Ovary (tissue), 3 donors: ENCODE data around the gene RNF111.

Source experiments
- CTCF ChIP-seq, 3 donors: fragments of 450-650 bp in 2 of 3; fragments of 200-600 bp in 1 of 3; IDR thresholded peaks; one replicate each; pipeline versions ENCODE4 v1.5.1 to v1.8.0; 2016 to 2022; ENCODE audit warnings: antibody characterized with exemption in 3 of 3, mild to moderate bottlenecking in 1 of 3
- POLR2A ChIP-seq: fragments of 450-650 bp; IDR thresholded peaks from one replicate; pipeline ENCODE4 v1.6.1; 2017; ENCODE audit warnings: antibody characterized with exemption, mild to moderate bottlenecking, moderate library complexity
- donor health status: DM: no; HTN: no; CAD: no.

- TF ChIP-seq CTCF (IDR thresholded peaks at IDR 0.05) (no peak), POLR2A (no peak)
Observed at GRCh38 chr15:59042041-59042440, 54.6 kb downstream of the RNF111 start.
